ENCODE measurements around the gene TCF15. TPM values are rescaled to one million over a fixed set of nuclear protein-coding genes. Genes with fewer than 3 reads are reported as not detected.

The TCF15 gene
- total and polyA plus RNA-seq, 2 of the 13 experiments (the other 11 are each of a cell fraction or from before 2014, with no cell fraction given): not detected

- TF ChIP-seq ZXDC (CRISPR knock-in tag; IDR thresholded peaks at IDR 0.05): 0 out of 2 replicates have a peak, but pooled peaks have one; percentile 51
- TF ChIP-seq ZBTB38 (CRISPR knock-in tag; IDR thresholded peaks at IDR 0.05): peak; percentile 83; the same call in 1 of the 2 replicates
- TF ChIP-seq AHDC1 (CRISPR knock-in tag; IDR thresholded peaks at IDR 0.05; ENCODE audit: borderline replicate concordance): peak; percentile 68; the same call in 1 of the 2 replicates
- peak; percentile 84 for TF ChIP-seq HOXA3 (CRISPR knock-in tag; IDR thresholded peaks at IDR 0.05)
- TF ChIP-seq ARNTL (CRISPR knock-in tag; IDR thresholded peaks at IDR 0.05): peak; percentile 57; the same call in 1 of the 2 replicates
- TF ChIP-seq ZNF790 (CRISPR knock-in tag; IDR thresholded peaks at IDR 0.05; ENCODE audit: borderline replicate concordance): no peak
- 0 out of 2 replicates have a peak, but pooled peaks have one; percentile 80 for TF ChIP-seq AKAP8 (CRISPR knock-in tag; IDR thresholded peaks at IDR 0.05)
- TF ChIP-seq ZNF136 (CRISPR knock-in tag; IDR thresholded peaks at IDR 0.05; ENCODE audit: low read depth): no peak
- 0 out of 2 replicates have a peak, but pooled peaks have one; percentile 72 for TF ChIP-seq TP53 (CRISPR knock-in tag; conservative IDR thresholded peaks at IDR 0.05)
- TF ChIP-seq KDM3A (CRISPR knock-in tag; IDR thresholded peaks at IDR 0.05; ENCODE audit: low read depth): peak; percentile 83; the same call in 1 of the 2 replicates
- TF ChIP-seq ZNF232 (CRISPR knock-in tag; IDR thresholded peaks at IDR 0.05; ENCODE audit: borderline replicate concordance): no peak; the same call in 1 of the 2 replicates
- TF ChIP-seq ZNF703 (CRISPR knock-in tag; IDR thresholded peaks at IDR 0.05; ENCODE audit: borderline replicate concordance): 0 out of 2 replicates have a peak, but pooled peaks have one; percentile 71
- peak; percentile 94; the same call in 1 of the 2 replicates for TF ChIP-seq SMAD1 (CRISPR knock-in tag; IDR thresholded peaks at IDR 0.05; ENCODE audit: borderline replicate concordance, low read depth)
- TF ChIP-seq ZNF547 (CRISPR knock-in tag; IDR thresholded peaks at IDR 0.05): peak; percentile 88
- TF ChIP-seq MXD4 (CRISPR knock-in tag; IDR thresholded peaks at IDR 0.05): peak; percentile 77; the same call in 1 of the 2 replicates
- peak; percentile 85 for TF ChIP-seq ZSCAN31 (CRISPR knock-in tag; IDR thresholded peaks at IDR 0.05; ENCODE audit: low read depth)
- no peak for TF ChIP-seq TSC22D2 (CRISPR knock-in tag; IDR thresholded peaks at IDR 0.05; ENCODE audit: borderline replicate concordance)
- TF ChIP-seq HNRNPL (IDR thresholded peaks at IDR 0.05; ENCODE audit: low read depth, low read length): no peak
- TF ChIP-seq ZNF317 (CRISPR knock-in tag; IDR thresholded peaks at IDR 0.05): peak; percentile 89; the same call in 1 of the 2 replicates
- TF ChIP-seq POLR2AphosphoS5 (IDR thresholded peaks at IDR 0.05; ENCODE audit: low read depth, low read length): peak; percentile 34; the same call in 1 of the 2 replicates
Observed at GRCh38 chr20:645318-646106, 35.4 kb upstream of the TCF15 start (continued).

Measured in HepG2 (cell line).